Measurements from ENCODE around the gene ASAP3.

Gene ASAP3

DNA sequence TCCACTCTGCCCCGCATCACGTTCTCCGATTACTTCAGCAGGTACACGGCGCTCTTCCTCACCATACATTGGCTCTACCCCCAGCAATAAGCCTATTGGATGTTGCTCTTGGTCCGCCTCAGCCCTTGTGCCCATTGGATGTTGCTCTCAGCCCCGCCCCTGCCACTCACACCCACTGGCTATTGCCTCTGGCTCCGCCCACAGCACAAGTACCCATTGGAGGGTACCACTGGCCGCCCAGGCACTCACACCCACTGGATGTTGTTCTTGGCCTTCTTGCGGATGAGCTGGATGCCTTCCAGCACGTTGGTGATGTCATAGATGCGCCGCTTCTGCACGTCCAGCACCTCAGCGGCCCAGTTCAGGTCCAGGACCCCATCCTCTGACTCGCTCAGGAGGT is 37.6 kb upstream of the ASAP3 start:
- H2AK5ac ChIP-seq (ENCODE audit: low read length, severe bottlenecking): no peak overlapping the region
- no peak overlapping the region for H2AFZ ChIP-seq (ENCODE audit: low read depth, low read length)
- no peaks in the 10 kb centered on the region for H3K79me1 ChIP-seq (replicated peaks; ENCODE audit: low read length, poor library complexity, severe bottlenecking)
- no peak overlapping the region for H3K4me2 ChIP-seq (ENCODE audit: low read length, poor library complexity, severe bottlenecking)
- H3K9me3 ChIP-seq (ENCODE audit: control insufficient read depth, low read length): no peaks in the 10 kb centered on the region
- H2BK5ac ChIP-seq (ENCODE audit: low read depth, low read length, poor library complexity, severe bottlenecking): no peak overlapping the region
- H2BK15ac ChIP-seq (ENCODE audit: low read depth, poor library complexity, severe bottlenecking): no peak overlapping the region
- H2BK12ac ChIP-seq (ENCODE audit: low read length in 2 of 2): no peak overlapping the region
- no peak overlapping the region for H3K4me3 ChIP-seq (ENCODE audit: insufficient read depth in 1 of 2, low read depth in 1 of 2, low read length in 2 of 2)
- no peak overlapping the region for H3K4ac ChIP-seq (ENCODE audit: low read depth in 1 of 2, low read length in 2 of 2)
- H3K36me3 ChIP-seq (ENCODE audit: control insufficient read depth in 1 of 2, insufficient read depth in 2 of 2, low read depth in 1 of 2, low read length in 2 of 2): peaks cover 0 to 4% of the 10 kb centered on the region in 2 experiments
- no peak overlapping the region for H4K91ac ChIP-seq (ENCODE audit: low read length)
- no peaks in the 10 kb centered on the region for H3K27me3 ChIP-seq (ENCODE audit: control insufficient read depth in 1 of 2, insufficient read depth in 1 of 2, low read length in 2 of 2)
- WGBS: 95% methylated on average over 16 of the region's 16 CpGs
- no peak for DNase-seq
- H2BK120ac ChIP-seq (ENCODE audit: low read depth, low read length): no peak overlapping the region
- H3K23ac ChIP-seq (ENCODE audit: low read length in 2 of 2): no peak overlapping the region
- peaks cover 2% of the 10 kb centered on the region for H3K4me1 ChIP-seq (ENCODE audit: control insufficient read depth, insufficient read depth, low read depth, low read length)
- H3K9ac ChIP-seq (ENCODE audit: low read length): no peak overlapping the region
- H3K27ac ChIP-seq (ENCODE audit: low read length, poor library complexity, severe bottlenecking): no peak overlapping the region
- H4K8ac ChIP-seq (ENCODE audit: low read length): no peak overlapping the region
- no peak overlapping the region for H3K18ac ChIP-seq (ENCODE audit: low read depth in 1 of 2, low read length in 2 of 2)
- H3K14ac ChIP-seq (ENCODE audit: low read length in 2 of 2): no peak overlapping the region

DNA sequence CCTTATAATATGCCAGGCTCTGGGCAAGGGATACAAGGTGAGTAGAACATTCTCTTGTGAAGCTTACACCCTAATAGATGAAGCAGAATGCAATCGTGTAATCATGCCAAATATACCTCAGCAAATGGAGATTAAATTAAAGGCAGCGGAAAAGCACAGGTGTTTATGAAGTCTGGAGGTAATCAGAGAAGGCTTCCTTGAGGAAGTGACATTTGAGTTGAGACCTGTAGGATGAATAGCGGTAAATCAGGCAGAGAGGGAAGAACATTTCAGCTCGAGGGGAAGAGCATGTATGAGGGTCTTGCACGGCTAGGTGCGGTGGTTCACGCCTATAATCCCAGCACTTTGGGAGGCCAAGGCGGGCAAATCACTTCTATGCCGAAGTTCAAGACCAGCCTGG is 33.6 kb upstream of the ASAP3 start:
- no peak overlapping the region for H2AFZ ChIP-seq (ENCODE audit: low read depth, low read length)
- no peak overlapping the region for H3K23ac ChIP-seq (ENCODE audit: low read length in 2 of 2)
- 98% methylated on average over 9 of the region's 9 CpGs for WGBS
- no peaks in the 10 kb centered on the region for H3K27me3 ChIP-seq (ENCODE audit: control insufficient read depth in 1 of 2, insufficient read depth in 1 of 2, low read length in 2 of 2)
- no peaks in the 10 kb centered on the region for H3K79me1 ChIP-seq (replicated peaks; ENCODE audit: low read length, poor library complexity, severe bottlenecking)
- no peak overlapping the region for H3K4ac ChIP-seq (ENCODE audit: low read depth in 1 of 2, low read length in 2 of 2)
- no peak overlapping the region for H3K9ac ChIP-seq (ENCODE audit: low read length)
- no peak overlapping the region for H4K91ac ChIP-seq (ENCODE audit: low read length)
- H2BK5ac ChIP-seq (ENCODE audit: low read depth, low read length, poor library complexity, severe bottlenecking): no peak overlapping the region
- H2BK15ac ChIP-seq (ENCODE audit: low read depth, poor library complexity, severe bottlenecking): no peak overlapping the region
- H2BK12ac ChIP-seq (ENCODE audit: low read length in 2 of 2): no peak overlapping the region
- no peak overlapping the region for H3K4me3 ChIP-seq (ENCODE audit: insufficient read depth in 1 of 2, low read depth in 1 of 2, low read length in 2 of 2)
- no peaks in the 10 kb centered on the region for H3K4me1 ChIP-seq (ENCODE audit: control insufficient read depth, insufficient read depth, low read depth, low read length)
- H3K18ac ChIP-seq (ENCODE audit: low read depth in 1 of 2, low read length in 2 of 2): no peak overlapping the region
- no peak overlapping the region for H4K8ac ChIP-seq (ENCODE audit: low read length)
- no peak overlapping the region for H2BK120ac ChIP-seq (ENCODE audit: low read depth, low read length)
- H3K27ac ChIP-seq (ENCODE audit: low read length, poor library complexity, severe bottlenecking): no peak overlapping the region
- no peaks in the 10 kb centered on the region for H3K9me3 ChIP-seq (ENCODE audit: control insufficient read depth, low read length)
- no peak overlapping the region for H3K14ac ChIP-seq (ENCODE audit: low read length in 2 of 2)
- peaks cover 0 to 4% of the 10 kb centered on the region in 2 experiments for H3K36me3 ChIP-seq (ENCODE audit: control insufficient read depth in 1 of 2, insufficient read depth in 2 of 2, low read depth in 1 of 2, low read length in 2 of 2)
- DNase-seq: no peak
- H3K4me2 ChIP-seq (ENCODE audit: low read length, poor library complexity, severe bottlenecking): no peak overlapping the region
- no peak overlapping the region for H2AK5ac ChIP-seq (ENCODE audit: low read length, severe bottlenecking)

DNA sequence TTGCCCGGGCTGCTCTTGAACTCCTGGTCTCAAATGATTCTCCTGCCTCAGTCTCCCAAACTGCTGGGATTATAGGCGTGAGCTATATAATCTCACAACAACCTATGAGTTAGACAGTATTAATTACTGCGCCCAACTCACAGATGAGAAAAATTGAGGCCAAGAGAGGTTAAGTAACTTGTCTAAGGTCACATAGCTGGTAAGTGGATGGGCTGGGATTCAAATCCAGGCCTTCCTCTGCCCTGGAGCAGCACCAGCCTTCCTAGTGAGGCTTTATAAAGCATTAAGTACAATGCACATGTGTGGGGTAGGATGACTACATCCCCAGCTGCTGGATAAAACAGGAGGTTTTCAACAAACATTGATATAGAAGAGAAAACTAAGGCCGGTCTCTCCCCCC is 31.9 kb upstream of the ASAP3 start:
- Histone ChIP-seq H3K9me3 (ENCODE audit: control insufficient read depth, low read length) (no peaks in the 10 kb centered on the region), H3K18ac (ENCODE audit: low read depth in 1 of 2, low read length in 2 of 2) (no peak overlapping the region), H3K14ac (ENCODE audit: low read length in 2 of 2) (no peak overlapping the region), H2BK5ac (ENCODE audit: low read depth, low read length, poor library complexity, severe bottlenecking) (no peak overlapping the region), H2BK120ac (ENCODE audit: low read depth, low read length) (no peak overlapping the region), H4K91ac (ENCODE audit: low read length) (no peak overlapping the region), H3K27ac (ENCODE audit: low read length, poor library complexity, severe bottlenecking) (no peak overlapping the region), H3K4ac (ENCODE audit: low read depth in 1 of 2, low read length in 2 of 2) (no peak overlapping the region), H3K79me1 (replicated peaks; ENCODE audit: low read length, poor library complexity, severe bottlenecking) (no peaks in the 10 kb centered on the region), H3K4me3 (ENCODE audit: insufficient read depth in 1 of 2, low read depth in 1 of 2, low read length in 2 of 2) (no peak overlapping the region), H2AFZ (ENCODE audit: low read depth, low read length) (no peak overlapping the region), H3K27me3 (ENCODE audit: control insufficient read depth in 1 of 2, insufficient read depth in 1 of 2, low read length in 2 of 2) (no peaks in the 10 kb centered on the region), H3K36me3 (ENCODE audit: control insufficient read depth in 1 of 2, insufficient read depth in 2 of 2, low read depth in 1 of 2, low read length in 2 of 2) (no peaks in the 10 kb centered on the region), H4K8ac (ENCODE audit: low read length) (no peak overlapping the region), H3K4me1 (ENCODE audit: control insufficient read depth, insufficient read depth, low read depth, low read length) (no peaks in the 10 kb centered on the region), H3K4me2 (ENCODE audit: low read length, poor library complexity, severe bottlenecking) (no peak overlapping the region), H2BK12ac (ENCODE audit: low read length in 2 of 2) (no peak overlapping the region), H2BK15ac (ENCODE audit: low read depth, poor library complexity, severe bottlenecking) (no peak overlapping the region), H3K23ac (ENCODE audit: low read length in 2 of 2) (no peak overlapping the region), H2AK5ac (ENCODE audit: low read length, severe bottlenecking) (no peak overlapping the region), H3K9ac (ENCODE audit: low read length) (no peak overlapping the region)
- 95% methylated on average over 2 of the region's 4 CpGs for WGBS
- no peak for DNase-seq

DNA sequence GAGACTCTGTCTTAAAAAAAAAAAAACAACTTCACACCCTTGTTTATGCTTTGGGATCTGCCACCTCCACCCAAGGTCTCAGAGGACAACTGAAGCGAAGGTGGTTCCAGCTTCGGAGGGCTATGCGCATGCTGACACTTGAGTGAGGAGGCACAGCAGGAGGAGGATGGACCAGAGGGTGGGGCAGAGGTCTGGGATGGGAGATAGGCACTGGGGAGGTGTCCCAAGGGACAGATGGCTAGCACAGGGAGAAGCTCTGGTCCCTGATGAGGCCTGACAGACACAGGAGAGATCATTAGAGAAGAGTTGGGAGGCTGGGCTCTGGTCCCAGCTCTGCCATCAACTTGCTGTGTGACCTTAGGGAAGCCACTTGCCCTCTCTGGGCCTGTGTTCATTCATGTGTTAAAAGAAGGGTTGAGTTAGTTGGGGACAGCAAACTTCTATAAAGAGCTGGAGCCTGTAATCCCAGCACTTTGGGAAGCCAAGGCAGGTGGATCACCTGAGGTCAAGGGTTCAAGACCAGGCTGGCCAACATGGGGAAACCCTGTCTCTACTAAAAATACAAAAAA is 30.2 kb upstream of the ASAP3 start:
- Histone ChIP-seq H3K36me3 (ENCODE audit: control insufficient read depth in 1 of 2, insufficient read depth in 2 of 2, low read depth in 1 of 2, low read length in 2 of 2) (peaks cover 0 to 6% of the 10 kb centered on the region in 2 experiments), H3K9ac (ENCODE audit: low read length) (no peak overlapping the region), H3K23ac (ENCODE audit: low read length in 2 of 2) (no peak overlapping the region), H2AK5ac (ENCODE audit: low read length, severe bottlenecking) (no peak overlapping the region), H2BK12ac (ENCODE audit: low read length in 2 of 2) (no peak overlapping the region), H2BK5ac (ENCODE audit: low read depth, low read length, poor library complexity, severe bottlenecking) (no peak overlapping the region), H3K27ac (ENCODE audit: low read length, poor library complexity, severe bottlenecking) (no peak overlapping the region), H4K8ac (ENCODE audit: low read length) (no peak overlapping the region), H3K4ac (ENCODE audit: low read depth in 1 of 2, low read length in 2 of 2) (no peak overlapping the region), H3K79me1 (replicated peaks; ENCODE audit: low read length, poor library complexity, severe bottlenecking) (no peaks in the 10 kb centered on the region), H3K18ac (ENCODE audit: low read depth in 1 of 2, low read length in 2 of 2) (no peak overlapping the region), H3K27me3 (ENCODE audit: control insufficient read depth in 1 of 2, insufficient read depth in 1 of 2, low read length in 2 of 2) (no peaks in the 10 kb centered on the region), H2BK120ac (ENCODE audit: low read depth, low read length) (no peak overlapping the region), H4K91ac (ENCODE audit: low read length) (no peak overlapping the region), H3K4me1 (ENCODE audit: control insufficient read depth, insufficient read depth, low read depth, low read length) (no peaks in the 10 kb centered on the region), H2AFZ (ENCODE audit: low read depth, low read length) (no peak overlapping the region), H2BK15ac (ENCODE audit: low read depth, poor library complexity, severe bottlenecking) (no peak overlapping the region), H3K14ac (ENCODE audit: low read length in 2 of 2) (no peak overlapping the region), H3K4me2 (ENCODE audit: low read length, poor library complexity, severe bottlenecking) (no peak overlapping the region), H3K4me3 (ENCODE audit: insufficient read depth in 1 of 2, low read depth in 1 of 2, low read length in 2 of 2) (no peak overlapping the region), H3K9me3 (ENCODE audit: control insufficient read depth, low read length) (no peaks in the 10 kb centered on the region)
- DNase-seq: no peak
- WGBS: 95% methylated on average over 3 of the region's 3 CpGs

Measured in mesenchymal stem cell (in vitro differentiated cells and primary cell).